Occipital lobe (tissue), 2 donors: ENCODE results near the gene COPS9. TPM values are rescaled to one million over a fixed set of nuclear protein-coding genes. Genes with fewer than 3 reads are reported as not detected.

Source experiments
- DNase-seq: peaks from one replicate; lab custom pipeline; 2025; lab: John Stamatoyannopoulos, UW
- total RNA-seq: library from RNA; depleted of rRNA; stranded (reverse); fragments of >200 nt; gene quantifications from one replicate; pipeline ENCODE4 v1.2.3, GENCODE V29; 2014

The COPS9 gene
- total RNA-seq, 1 donor from 2014 or later = 81.1 TPM

DNA sequence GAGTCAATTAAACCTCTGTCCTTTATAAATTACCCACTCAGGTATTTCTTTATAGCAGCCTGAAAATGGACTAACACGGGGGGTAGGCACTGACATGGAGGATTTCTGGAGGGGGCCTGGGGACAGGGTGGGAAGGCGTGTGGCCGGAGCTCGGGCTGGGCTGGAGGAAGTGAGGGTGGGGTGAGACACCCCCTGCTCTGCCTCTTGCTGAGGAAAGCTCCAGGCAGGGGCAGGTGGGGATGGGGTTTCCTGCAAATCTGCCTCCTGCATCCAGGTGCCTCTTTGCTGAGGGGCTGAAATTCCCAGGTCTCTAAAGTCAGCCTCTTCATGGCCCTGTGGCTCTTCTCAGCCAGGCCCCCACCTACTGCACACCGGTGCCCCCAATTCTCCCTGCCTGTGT lies 30.1 kb upstream of the COPS9 start:
- DNase-seq = no peak

DNA sequence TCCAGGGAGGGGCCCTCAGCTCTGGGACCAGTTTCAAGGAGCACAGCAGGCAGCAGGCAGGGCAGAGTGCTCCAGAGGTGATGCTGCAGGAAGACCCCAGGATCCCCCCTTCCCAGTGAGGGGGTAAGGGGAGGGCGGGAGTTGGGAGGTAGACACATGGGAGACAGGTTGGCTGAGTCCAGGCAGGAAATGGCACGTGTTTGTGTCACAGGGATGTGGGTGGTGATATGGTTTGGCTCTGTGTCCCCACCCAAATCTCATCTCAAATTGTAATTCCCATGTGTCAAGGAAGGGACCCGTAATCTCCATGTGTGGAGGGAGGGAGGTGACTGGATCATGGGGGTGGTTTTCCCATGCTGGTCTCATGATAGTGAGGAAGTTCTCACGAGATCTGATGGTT lies 29.6 kb upstream of the COPS9 start:
- DNase-seq = no peak

DNA sequence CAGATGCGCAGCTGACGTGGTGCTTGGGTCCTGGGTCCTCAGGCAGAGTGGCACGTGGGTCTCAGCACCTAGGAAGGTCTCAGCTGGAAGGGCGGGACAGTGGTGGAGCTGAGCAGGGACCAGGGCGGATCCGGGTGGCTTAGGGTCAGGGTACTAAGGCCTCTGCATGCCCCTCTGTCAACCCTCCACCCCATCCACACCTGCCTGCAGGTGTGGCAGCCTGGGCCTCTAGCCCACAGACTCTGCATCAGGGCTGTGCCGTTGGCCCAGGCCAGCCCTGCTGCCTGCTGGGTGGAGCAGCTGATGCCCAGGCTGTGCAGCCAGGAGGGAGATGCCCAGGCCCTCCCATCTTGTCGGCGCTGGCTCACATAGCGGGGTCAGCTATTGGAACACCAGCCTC lies 28.9 kb upstream of the COPS9 start:
- no peak for DNase-seq

DNA sequence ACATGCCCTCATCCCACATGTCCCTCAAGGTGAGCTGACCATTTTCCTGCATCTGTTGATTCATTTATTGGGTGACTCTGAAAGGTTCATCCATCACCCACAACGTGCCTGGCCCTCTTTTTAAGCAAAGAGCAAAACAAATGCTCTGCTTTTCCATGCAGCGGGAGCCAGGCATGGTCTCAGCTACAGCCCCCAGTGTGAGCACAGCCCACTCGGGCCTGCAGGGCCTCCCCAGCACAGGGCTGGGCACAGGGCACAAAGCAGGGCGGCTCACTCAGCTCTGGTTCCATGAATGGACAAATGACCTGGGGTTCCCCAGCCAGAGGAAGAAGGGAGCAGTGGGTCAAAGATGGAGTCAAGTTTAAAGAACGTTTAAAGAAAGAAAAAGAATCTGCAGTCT lies 28.5 kb upstream of the COPS9 start:
- no peak for DNase-seq

DNA sequence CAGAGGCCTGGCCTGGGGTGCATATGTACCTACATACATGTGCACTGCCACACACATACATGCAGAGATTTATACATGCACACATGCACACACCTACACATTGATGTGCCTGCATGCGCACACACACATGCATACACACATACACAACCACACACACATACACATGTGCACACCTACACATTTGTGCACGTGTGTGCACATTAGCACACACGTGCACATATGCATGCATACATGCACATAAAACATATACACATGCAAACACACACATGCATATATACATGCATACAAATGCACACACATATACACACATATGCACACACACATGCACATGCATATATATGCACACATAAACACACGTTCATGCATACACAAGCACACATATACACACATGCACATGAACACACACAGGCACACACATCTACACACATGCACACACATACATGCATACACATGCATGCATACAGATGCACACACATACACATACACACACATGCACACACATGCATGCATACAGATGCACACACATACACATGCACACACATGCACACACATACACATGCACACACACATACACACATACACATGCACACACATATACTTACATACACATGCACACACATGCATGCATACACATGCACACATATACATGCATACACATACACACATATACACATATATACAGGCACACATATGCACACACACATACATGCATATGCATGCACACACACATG lies 27.9 kb upstream of the COPS9 start:
- DNase-seq = no peak

DNA sequence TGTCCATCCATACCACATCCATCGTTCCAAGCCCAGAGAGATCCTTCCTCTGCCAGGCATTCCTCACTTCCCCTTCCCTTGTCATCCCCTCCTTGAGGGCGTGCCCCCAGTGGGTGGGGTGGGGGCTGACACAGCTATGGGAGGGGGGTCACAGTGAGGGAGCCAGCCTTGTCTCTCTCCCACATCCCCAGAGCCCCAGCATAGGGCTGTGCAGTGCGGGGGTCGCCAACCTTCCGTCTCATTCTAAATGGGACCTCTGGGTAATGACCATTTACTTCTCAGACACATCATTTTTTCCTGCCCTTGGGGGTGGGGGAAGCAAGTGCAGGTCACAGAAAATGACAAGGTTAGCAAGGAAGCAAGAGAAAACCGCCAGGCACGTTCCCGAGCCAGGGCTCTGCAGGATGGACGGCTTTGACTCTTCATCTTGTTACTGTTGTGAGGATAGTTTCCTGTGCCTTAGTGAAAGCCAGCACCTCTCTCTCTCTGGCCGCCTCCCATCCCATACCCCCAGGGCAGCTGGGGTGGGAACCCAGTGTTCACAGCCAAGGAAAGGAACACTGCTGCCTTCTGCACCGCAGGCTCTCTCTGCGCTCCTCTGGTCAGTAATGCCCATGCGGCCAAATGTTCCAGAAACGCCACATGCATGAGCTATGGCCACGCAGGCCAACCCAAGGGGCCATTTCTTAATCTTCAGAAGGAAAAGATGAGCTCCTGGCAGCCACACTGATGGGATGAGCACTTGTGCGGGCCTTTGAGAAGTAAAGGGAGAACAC lies 27.0 kb upstream of the COPS9 start:
- no peak for DNase-seq

DNA sequence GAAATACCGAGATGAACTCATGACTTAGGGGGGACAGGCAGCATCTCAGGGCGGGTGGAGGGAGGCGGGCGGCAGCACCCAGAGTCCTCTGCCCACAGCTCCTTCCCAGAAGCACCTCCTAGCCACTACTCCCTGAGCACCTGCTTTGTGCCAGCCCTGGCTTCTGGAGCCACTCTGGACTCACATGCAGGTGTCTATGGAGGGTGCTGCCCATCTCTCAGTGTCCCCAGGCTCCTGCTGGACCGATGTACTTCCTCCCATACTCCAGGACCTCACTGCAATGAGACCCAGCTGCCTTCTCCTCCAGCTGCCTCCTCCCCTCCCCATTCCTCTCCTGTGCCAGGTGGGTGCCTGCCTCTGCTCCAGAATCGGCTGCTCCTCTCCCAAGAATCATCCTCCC lies 26.4 kb upstream of the COPS9 start:
- no peak for DNase-seq

DNA sequence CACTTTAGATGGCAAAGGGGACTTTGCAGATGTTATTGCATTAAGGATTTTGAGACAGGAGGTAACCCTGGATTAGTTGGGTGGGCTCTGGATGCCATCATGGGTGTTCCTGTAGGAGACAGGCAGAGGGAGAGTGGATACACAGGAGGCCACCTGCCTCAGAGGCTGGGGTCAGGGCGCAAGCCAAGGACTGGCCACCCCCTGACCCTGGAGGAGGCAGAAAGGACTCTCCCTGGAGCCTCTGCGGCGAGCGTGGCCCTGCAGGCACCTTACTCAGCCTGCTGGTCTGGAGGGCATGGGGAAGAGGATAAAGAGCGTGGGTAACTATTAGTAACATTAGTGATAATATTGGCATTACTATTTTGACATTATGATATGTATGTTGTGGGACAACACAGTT lies 25.9 kb upstream of the COPS9 start:
- no peak for DNase-seq

DNA sequence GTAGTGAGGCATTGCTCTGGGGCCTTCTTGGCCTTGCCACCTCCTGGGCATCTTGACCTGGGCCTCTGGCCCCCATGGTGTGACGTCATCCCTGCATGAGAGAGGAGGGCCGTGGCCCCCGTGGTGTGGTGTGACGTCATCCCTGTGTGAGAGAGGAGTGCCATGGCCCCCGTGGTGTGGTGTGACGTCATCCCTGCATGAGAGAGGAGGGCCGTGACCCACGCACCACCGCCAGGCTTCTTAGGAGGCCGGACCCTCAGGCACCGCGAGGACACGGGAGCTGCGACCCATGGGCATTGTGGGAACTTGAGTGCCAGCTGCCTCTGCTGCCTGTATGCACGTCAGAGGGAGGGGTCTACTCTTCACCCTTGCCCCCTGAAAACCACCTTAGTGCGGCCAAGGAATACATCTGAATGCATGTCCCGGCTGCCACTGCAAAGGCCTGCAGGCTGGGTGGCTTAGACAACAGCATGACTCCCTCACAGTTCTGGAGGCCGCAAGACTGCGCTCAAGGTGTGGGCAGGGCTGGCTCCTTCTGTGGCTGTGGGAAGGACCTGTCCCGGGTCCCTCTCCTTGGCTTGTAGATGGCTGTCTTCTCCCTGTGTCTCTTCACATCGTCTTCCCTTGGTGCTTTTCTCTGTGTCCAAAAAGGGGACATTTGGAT lies 25.1 kb upstream of the COPS9 start:
- no peak for DNase-seq

DNA sequence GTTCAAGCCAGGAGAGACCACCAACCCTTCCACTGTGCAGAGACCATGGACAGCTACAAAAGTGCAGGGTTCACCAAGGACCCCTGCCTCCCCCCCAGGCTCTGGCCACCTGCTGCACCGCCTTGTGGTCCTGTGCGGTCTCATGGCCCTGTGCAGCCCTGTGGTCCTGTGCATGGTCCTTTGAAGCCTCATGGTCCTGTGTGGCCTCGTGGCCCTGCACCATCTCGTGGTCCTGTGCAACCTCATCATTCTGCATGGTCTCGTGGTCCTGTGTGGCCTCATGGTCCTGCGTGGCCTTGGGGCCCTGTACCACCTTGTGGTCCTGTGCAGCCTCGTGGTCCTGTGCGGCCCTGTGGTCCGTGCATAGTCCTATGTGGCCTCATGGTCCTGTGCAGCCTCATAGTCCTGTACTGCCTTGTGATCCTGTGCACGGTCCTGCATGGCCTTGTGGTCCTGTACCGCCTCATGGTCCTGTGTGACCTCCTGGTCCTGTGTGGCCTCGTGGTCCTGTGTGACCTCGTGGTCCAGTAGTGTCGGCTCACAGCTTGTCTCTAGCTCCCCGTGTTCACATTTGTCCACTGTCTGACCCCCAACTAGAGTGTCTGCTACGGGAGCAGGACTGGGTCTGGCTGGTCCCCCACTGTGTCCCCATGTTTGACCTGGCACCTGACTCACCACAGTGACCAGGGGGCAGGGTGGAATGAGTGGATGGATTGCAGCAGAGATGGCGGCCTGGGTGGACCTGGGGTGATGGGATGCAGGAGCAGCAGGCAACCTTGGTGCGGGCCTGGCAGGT lies 24.4 kb upstream of the COPS9 start:
- no peak for DNase-seq

DNA sequence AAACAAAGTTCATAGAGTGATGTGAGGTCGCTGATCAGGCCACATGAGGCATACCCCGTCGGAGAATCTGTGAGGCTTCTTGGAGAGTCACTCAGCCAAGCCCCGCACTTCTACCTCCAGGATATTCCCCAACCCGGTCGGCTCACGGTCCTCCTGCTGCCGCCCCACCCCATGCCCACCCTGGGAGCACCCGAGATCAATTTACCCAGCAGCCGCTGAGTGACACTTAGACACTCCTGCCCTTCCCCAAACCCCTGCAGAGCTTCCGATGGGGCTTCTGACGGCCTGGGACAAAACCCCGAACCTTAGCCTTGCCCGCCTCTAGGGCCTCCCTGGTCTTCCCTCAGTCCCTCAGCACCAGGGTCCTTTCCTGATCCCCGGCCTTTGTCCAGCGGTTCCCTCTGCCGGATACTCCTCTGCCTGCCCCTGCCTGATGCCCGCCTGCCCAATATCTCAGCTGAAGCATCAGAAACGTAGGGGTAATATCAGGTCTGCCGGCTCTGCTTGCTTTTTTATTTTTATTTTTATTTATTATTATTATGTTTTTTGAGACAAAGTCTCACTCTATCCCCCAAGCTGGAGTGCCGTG lies 23.2 kb upstream of the COPS9 start:
- DNase-seq = no peak

DNA sequence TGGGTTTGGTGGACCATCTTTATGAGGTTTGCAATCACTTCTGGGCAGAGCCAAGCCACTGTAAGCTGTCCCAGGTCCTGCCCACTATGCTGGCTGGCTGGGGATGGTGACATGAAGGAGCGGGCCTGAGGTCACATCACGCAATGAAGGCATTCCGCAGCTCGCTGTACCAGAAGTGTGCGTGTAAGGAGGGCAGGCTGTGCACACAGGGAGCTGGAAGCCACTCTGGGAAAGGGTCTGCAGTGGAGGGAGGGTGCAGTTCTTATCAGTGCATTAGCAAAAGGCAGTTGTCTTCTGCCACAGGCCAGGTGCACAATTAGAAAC lies 21.0 kb upstream of the COPS9 start:
- DNase-seq = no peak

DNA sequence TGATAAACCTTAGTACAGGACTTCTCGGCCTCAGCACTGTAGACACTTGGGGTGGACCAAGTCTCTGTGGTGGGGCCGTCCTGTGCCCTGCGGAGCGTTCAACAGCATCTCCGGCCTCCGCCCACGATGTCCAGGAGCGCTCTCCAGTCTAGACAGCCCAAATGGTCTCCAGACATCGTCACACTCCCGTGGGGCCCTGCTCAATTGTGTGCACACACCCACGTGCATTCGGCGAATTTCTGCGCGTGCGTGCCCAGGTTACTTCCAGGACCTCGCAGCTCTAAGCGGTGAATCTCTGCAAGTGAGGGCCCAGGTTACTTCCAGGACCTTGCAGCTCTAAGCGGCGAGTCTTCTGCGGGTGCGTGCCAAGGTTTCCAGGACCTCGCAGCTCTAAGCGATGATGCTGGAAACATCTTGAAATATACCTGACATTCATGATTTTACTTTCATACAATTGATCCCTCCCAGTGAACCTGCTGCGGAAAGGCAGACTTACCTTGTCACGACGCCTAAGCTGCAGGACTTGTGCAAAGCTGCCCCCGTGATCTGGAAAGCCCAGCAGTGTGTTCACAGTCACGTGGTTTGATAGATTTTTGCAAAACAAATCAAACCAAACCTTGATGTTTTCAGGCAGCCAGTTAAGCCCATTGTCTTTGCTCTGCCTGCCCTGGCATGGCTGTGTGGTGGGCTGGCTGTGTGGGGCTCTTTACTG lies 20.5 kb upstream of the COPS9 start:
- no peak for DNase-seq

DNA sequence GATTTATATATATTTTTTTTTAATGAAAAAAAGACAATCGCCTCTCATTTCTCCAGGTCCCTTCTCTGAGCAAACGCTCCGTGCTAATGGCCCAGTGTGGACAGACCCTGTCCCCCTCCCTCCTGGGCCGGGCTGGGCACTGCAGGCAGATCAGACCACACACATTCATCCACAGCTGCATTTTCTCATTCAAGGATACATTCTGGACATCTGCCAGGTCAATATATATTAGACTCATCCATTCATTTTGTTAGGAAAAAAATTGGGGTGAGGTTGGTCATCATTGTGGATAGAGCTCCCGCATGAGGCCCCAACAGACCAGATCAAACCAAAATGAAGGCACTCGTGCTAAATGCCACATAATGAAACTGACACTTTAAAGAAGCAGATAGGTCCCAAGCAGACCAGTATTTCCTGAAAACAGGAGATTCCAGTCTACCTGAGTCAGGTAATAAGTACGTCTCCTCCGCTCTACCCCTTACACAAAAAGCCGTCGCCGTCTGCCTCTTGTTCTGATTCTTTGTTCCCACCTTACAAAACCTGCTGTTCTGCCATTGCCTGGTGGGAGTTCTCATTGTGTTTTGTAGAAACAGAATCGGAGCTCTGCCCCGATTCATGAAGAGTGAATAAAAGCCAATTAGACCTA lies 19.8 kb upstream of the COPS9 start:
- DNase-seq = no peak

DNA sequence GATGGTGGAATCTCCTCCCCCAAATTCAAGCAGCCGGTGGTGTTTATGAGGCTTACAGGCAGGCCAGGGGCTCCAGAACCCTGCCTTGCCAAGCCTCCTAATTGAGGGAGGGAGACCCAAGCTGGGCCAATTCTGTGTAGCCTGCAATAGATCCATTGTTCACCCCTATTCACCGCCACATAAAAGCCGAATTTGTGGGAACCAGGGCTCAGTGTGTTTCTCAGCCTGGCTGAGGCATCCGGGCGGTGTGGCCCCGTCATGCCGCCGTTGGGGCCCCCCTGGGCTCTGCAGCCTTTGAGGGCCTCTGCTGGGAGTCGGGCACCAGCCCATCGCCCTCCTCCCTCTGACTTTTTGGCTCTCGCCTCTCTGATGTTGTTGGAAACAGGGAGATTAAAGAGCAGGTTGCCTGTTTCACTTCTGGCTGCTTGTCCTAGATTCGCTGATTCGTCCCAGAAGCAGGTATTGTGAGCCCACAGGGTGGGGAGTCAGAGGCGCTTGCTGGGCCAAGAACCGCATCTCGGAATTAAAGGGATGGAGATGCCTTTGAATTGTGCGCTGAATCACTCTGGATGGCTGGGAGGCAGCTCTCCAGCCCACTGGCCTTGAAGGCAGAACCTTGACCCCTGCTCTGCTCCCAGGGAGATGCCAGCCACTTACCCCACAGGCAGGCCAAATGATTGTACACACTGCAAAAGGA lies 19.1 kb upstream of the COPS9 start:
- DNase-seq = no peak

DNA sequence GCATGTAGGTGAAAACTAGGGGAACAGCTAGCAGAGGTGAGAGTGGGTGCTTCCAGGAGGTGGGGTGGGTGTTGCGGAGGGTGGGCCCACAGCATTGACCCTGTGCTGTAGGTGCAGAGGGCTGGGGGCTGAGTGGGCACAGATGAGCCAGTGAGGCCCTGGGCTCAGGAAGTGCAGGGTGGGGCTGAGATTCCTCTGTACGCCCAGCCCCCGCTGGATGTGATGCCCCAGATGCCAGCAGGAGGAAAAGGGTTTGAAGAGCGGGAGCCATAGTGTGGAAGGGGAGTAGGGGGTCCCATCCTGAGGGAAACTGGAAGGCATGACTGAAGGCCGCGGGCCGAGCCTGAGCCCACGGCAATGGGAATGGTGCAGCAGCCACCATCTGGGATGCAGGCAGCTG lies 18.5 kb upstream of the COPS9 start:
- DNase-seq = no peak

DNA sequence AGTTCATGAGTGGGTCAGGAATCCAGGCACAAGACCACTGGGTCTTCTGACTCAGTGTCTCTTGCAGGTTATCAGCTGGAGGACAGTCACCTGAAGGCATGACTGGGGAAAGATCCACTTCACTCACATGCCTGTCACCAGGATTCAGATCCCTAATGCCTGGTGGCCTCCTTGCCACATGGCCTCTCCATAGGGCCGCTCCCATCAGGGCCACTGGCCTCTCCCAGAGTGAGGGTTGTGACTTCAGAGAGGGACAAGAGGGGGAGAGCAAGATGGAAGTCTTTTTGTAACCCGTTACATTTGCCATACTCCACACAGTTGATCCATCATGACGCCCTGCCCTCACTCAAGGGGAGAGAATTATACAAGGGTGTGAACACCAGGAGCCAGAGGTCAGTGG lies 17.3 kb upstream of the COPS9 start:
- no peak for DNase-seq

DNA sequence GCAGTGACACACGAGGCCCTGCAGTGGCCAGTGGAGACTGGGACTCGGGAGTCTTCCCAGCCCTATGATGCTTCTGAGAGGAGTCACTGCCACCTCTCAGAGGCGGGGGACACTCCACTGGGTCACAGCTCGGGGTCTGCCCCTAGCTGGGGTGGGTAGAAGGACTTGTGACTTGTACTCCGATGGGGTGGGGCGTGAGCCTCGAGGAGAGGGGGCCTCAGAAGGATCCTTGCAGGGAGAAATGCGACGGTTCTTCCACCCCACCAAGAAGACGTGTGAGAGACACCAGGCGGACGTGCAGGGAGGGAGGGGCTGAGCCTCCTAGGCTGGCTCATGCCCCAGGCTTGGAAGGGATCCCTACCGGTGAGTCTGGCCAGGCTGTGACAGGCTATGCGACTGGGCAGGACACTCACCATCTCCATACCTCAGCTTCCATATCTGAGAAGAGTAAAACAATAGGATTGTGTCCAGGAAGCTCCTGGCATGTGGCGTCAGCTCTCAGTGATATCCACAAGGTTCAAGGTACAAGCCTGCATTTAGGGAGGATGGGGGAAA lies 15.4 kb upstream of the COPS9 start:
- no peak for DNase-seq

DNA sequence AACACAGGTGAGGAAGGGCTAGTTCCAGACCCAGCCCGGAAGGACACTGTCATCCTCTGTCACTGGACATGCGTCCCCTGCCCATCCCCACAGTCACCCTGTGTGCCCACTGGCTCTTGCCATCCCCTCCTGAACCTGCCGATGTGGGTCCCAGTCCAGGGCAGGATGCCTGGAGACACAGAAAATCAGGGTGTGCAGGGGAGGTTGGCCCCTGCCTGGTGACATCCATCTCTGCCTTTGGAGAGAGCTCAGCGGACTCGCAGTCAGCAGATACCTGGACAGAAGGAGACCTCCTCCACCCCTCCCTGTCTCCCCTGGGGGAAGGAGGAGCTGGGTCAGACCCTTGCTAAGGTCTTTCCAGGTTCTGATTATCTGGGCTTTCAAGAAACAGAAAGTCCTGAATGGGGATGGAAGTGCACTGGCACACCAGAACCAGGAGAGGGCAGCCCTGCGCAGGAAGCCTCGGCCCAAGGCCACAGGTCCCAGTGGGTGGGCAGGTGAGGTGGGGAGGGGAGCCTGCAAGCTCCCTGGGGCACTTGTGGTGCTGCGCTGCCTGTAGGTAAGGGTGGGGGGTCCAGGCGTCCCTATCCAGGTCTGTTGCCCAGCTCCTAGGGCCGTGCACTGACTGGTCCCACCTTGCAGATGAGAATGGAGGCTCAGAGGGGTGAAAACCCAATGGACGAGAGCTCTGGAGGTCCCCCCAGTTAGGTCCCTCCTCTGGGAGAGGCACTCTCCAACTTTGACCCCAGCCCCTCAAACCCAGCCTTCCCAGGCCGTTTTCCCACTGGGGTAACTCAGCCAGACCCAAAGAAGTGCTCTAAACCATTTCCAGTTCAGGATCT lies 14.1 kb upstream of the COPS9 start:
- DNase-seq = peak; percentile 19
